ENCODE results near the gene ELOVL1. TPM values are rescaled to one million over a fixed set of nuclear protein-coding genes. Genes with fewer than 3 reads are reported as not detected.
A peak's percentile ranks its signal among the peaks of the same experiment; 100 is the strongest.

Gene ELOVL1
- total RNA-seq, 4 donors from 2014 or later, result 25.7 to 63.2 (median 49.1) TPM

DNA sequence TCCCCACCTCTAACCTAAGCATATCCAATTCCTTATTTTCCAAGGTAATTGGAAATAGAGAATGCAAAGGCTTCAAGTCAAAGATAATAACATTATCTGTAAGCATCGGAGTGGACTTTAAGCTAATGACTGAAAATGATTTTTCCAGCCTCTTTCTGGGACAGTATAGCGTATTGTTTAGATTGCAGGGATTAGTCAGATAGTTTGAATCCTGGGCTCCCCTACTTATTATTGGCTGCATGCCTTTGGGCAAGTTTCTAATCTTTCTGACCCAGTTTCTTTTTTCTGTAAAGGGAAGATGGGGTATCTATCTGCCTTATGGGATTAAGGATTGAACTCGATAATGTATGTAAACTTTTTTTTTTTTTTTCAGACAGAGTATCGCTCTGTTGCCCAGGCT is 10.6 kb downstream of the ELOVL1 start:
- TF ChIP-seq POLR2AphosphoS5 (IDR thresholded peaks at IDR 0.05) (no peak), CTCF (IDR thresholded peaks at IDR 0.05) (no peak), POLR2A (IDR thresholded peaks at IDR 0.05; ENCODE audit: low read depth) (no peak), EP300 (IDR thresholded peaks at IDR 0.05) (no peak)
- Histone ChIP-seq H3K9me3 (no peaks in the 10 kb centered on the region), H3K27me3 (no peaks in the 10 kb centered on the region), H3K4me1 (peaks cover 13 to 20% (median 18%) of the 10 kb centered on the region in 4 donors), H3K4me3 (no peak overlapping the region), H3K36me3 (peaks cover 0 to 25% (median 16%) of the 10 kb centered on the region in 4 donors), H3K27ac (replicated peaks in 1 of 4) (peak overlapping the region in 2 of 4 donors; percentile 89 to 91)
- intact Hi-C loops (cut with DNase I), result no loop called here
- DNase-seq (ENCODE audit: extremely low spot score), result no peak
- WGBS, result 89% methylated on average over 4 of the region's 4 CpGs

GRCh38 chr1:43354936-43355335 is 12.9 kb downstream of the ELOVL1 start:
- Histone ChIP-seq H3K36me3 (peaks cover 0 to 4% (median 0%) of the 10 kb centered on the region in 4 donors), H3K9me3 (no peaks in the 10 kb centered on the region), H3K27ac (replicated peaks in 1 of 4) (no peak overlapping the region), H3K4me1 (peaks cover 13 to 25% (median 22%) of the 10 kb centered on the region in 4 donors), H3K4me3 (no peak overlapping the region), H3K27me3 (no peaks in the 10 kb centered on the region)
- intact Hi-C loops (cut with DNase I), result no loop called here
- 92% methylated on average over 2 of the region's 2 CpGs for WGBS
- DNase-seq (ENCODE audit: extremely low spot score), result no peak
- TF ChIP-seq CTCF (IDR thresholded peaks at IDR 0.05) (no peak), POLR2AphosphoS5 (IDR thresholded peaks at IDR 0.05) (no peak), EP300 (IDR thresholded peaks at IDR 0.05) (no peak), POLR2A (IDR thresholded peaks at IDR 0.05; ENCODE audit: low read depth) (no peak)

DNA sequence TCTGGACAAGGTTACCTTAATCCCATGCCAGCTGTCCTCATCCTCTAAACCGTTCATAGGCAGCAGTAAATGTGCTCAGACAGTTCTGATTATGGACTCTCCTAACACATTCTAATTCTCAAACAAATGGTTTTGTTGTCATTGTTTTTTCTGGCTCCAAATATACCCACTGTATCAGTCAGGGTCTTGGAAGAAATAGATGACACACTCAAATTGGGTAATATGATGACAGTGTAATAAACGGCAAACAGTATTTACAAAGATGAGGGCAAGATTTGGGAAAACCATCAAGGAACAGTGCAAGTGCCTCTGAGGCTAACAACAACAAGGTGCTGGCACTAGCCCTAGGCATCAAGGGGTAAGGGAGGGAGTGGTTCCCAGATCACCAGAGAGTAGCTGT is 13.3 kb downstream of the ELOVL1 start:
- Histone ChIP-seq H3K27ac (replicated peaks in 1 of 4) (no peak overlapping the region), H3K4me3 (no peak overlapping the region), H3K27me3 (no peaks in the 10 kb centered on the region), H3K9me3 (no peaks in the 10 kb centered on the region), H3K36me3 (peaks cover 0 to 4% (median 0%) of the 10 kb centered on the region in 4 donors), H3K4me1 (peaks cover 18 to 28% (median 26%) of the 10 kb centered on the region in 4 donors)
- DNase-seq (ENCODE audit: extremely low spot score), result no peak
- WGBS, result 77% methylated on average over 2 of the region's 2 CpGs
- no peak for TF ChIP-seq EP300 (IDR thresholded peaks at IDR 0.05)
- no peak for TF ChIP-seq POLR2AphosphoS5 (IDR thresholded peaks at IDR 0.05)
- no peak for TF ChIP-seq POLR2A (IDR thresholded peaks at IDR 0.05; ENCODE audit: low read depth)
- no peak for TF ChIP-seq CTCF (IDR thresholded peaks at IDR 0.05)
- intact Hi-C loops (cut with DNase I), result no loop called here

DNA sequence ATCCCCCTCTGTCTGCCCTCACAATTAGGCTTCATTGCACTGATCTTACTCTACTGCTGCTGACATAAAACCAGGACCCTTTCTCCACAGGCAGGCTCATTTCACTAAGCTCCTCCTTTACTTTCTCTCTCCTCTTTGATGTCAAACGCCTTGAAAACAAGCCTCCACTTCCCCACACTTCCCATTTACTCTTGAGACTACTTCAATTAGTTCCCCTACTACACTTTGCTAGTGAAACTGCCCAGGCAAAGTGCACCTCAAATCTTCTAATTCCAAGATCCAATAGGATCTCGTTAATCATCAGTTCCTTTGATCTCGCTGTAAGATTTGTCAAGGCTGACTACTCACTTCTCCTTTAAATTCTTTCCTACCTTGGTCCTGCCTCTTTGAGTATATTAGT is 14.9 kb downstream of the ELOVL1 start:
- DNase-seq (ENCODE audit: extremely low spot score), result no peak
- TF ChIP-seq CTCF (IDR thresholded peaks at IDR 0.05) (no peak), POLR2A (IDR thresholded peaks at IDR 0.05; ENCODE audit: low read depth) (no peak), EP300 (IDR thresholded peaks at IDR 0.05) (no peak), POLR2AphosphoS5 (IDR thresholded peaks at IDR 0.05) (no peak)
- 68% methylated on average over 3 of the region's 3 CpGs for WGBS
- H3K27me3 ChIP-seq, result no peaks in the 10 kb centered on the region
- no peak overlapping the region for H3K27ac ChIP-seq (replicated peaks in 1 of 4)
- peaks cover 0 to 4% (median 0%) of the 10 kb centered on the region in 4 donors for H3K36me3 ChIP-seq
- H3K9me3 ChIP-seq, result no peaks in the 10 kb centered on the region
- H3K4me1 ChIP-seq, result peaks cover 23 to 30% (median 29%) of the 10 kb centered on the region in 4 donors
- H3K4me3 ChIP-seq, result no peak overlapping the region
- intact Hi-C loops (cut with DNase I), result no loop called here

DNA sequence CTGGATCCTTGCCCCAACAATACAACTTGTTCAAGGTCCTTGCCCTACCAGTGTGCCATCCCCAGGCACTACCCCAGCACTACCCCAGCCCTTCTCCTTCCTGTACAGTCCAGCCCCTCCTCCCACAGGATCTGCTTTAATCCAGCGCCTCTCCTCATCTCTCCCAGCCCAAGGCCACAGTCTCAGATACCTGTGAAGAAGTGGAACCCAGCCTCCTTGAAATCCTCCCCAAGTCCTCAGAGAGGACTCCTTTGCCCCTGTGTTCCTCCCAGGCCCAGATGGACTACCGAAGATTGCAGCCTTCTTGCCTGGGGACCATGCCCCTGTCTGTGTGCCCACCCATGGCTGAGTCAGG is 15.5 kb downstream of the ELOVL1 start:
- Histone ChIP-seq H3K27ac (replicated peaks in 1 of 4) (no peak overlapping the region), H3K27me3 (no peaks in the 10 kb centered on the region), H3K4me1 (peaks cover 18 to 24% (median 24%) of the 10 kb centered on the region in 4 donors), H3K4me3 (no peak overlapping the region), H3K9me3 (no peaks in the 10 kb centered on the region), H3K36me3 (peaks cover 0 to 4% (median 0%) of the 10 kb centered on the region in 4 donors)
- intact Hi-C loops (cut with DNase I), result no loop called here
- DNase-seq (ENCODE audit: extremely low spot score), result no peak
- WGBS, result 93% methylated on average over 2 of the region's 2 CpGs
- TF ChIP-seq POLR2A (IDR thresholded peaks at IDR 0.05; ENCODE audit: low read depth) (no peak), POLR2AphosphoS5 (IDR thresholded peaks at IDR 0.05) (no peak), CTCF (IDR thresholded peaks at IDR 0.05) (no peak), EP300 (IDR thresholded peaks at IDR 0.05) (no peak)

Measured in esophagus muscularis mucosa (tissue), 4 donors.